Measurements from ENCODE around the gene LPCAT4.

Gene LPCAT4

GRCh38 chr15:34314491-34315490 lies 52.2 kb downstream of the LPCAT4 start:
- no peak overlapping the region for H3K4me3 ChIP-seq (ENCODE audit: low read depth, low read length)
- TF ChIP-seq, protein P1, sequence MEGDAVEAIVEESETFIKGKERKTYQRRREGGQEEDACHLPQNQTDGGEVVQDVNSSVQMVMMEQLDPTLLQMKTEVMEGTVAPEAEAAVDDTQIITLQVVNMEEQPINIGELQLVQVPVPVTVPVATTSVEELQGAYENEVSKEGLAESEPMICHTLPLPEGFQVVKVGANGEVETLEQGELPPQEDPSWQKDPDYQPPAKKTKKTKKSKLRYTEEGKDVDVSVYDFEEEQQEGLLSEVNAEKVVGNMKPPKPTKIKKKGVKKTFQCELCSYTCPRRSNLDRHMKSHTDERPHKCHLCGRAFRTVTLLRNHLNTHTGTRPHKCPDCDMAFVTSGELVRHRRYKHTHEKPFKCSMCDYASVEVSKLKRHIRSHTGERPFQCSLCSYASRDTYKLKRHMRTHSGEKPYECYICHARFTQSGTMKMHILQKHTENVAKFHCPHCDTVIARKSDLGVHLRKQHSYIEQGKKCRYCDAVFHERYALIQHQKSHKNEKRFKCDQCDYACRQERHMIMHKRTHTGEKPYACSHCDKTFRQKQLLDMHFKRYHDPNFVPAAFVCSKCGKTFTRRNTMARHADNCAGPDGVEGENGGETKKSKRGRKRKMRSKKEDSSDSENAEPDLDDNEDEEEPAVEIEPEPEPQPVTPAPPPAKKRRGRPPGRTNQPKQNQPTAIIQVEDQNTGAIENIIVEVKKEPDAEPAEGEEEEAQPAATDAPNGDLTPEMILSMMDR (IDR thresholded peaks at IDR 0.05; ENCODE audit: low read depth, low read length), result no peak

DNA sequence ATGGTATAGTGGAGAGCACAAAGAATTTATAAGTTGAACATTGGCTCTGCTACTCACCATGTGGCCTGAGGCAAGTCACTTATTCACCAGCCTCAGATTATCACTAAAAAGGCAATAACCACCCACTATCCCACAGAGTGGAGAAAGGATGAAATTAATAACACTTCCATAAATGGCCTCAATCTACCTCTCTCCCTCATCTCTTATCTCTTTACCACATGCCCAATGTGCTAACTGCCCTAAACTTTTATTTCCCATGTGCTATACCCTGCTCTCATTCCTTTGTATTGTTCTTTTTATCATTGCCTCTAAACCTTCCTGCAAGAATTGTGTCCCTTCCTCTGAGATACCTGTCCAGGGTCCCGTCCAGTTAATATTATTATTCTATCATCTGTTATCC lies 55.4 kb downstream of the LPCAT4 start:
- no peak overlapping the region for H3K4me3 ChIP-seq (ENCODE audit: low read depth, low read length)
- TF ChIP-seq, protein P1 (IDR thresholded peaks at IDR 0.05; ENCODE audit: low read depth, low read length), result no peak
